HepG2 (cell line): ENCODE measurements around the gene PACS1. TPM values are rescaled to one million over a fixed set of nuclear protein-coding genes. Genes with fewer than 3 reads are reported as not detected.

ENCODE experiments used
- ATAC-seq: fragments of 200-7000 bp; cut with Tn5 transposase; 3 replicates; pipeline ENCODE4 v1.9.1; 2020; ENCODE audit warnings: mild to moderate bottlenecking, moderate library complexity
- BruUV-seq: library from RNA; stranded (reverse); fragments of 400-500 nt; replicated peaks from 2 replicates; lab custom pipeline; 2021; lab: Mats Ljungman, UMichigan
- CTCF ChIA-PET: fragments of 300-600 bp; formaldehyde crosslinking; extraction: SDS; loops from one replicate; lab custom pipeline; 2021; ENCODE audit warnings: low total read pairs, inconsistent platforms, low intra/inter-chr PET ratio; lab: Yijun Ruan, JAX
- POLR2A ChIA-PET: fragments of 350-600 bp; sonication (Branson Sonifier 250); formaldehyde crosslinking; loops from one replicate; lab custom pipeline; 2020; ENCODE audit warnings: antibody characterized with exemption, inconsistent platforms; lab: Yijun Ruan, JAX
- DNase-seq: peaks from one replicate; pipeline ENCODE4 v3.0.0-alpha.2; 2015; ENCODE audit warnings: low spot score
- FAIRE-seq: peaks from 3 replicates; lab custom pipeline; 2011; peaks lifted over from hg19 to GRCh38; lab: Jason Lieb, UNC
- H2AFZ ChIP-seq: one replicate; pipeline ENCODE4 v1.6.1; 2011; ENCODE audit warnings: low read length, inconsistent platforms
- H3K27ac ChIP-seq: fragments of 300-600 bp; 3 replicates; pipeline ENCODE4 v1.8.0; 2011; ENCODE audit warnings: mixed run types, mild to moderate bottlenecking, mixed read lengths, low read length, inconsistent platforms; ENCODE audit not compliant: insufficient read depth; ENCODE audit errors: extremely low read length
- H3K27me3 ChIP-seq, 2 experiments: fragments of 200-600 bp in 1 of 2; 2 replicates in 1 of 2; 3 replicates in 1 of 2; pipeline versions ENCODE4 v1.6.0 to v1.8.0; 2011; ENCODE audit warnings: low read length in 2 of 2, mild to moderate bottlenecking in 2 of 2, moderate library complexity in 2 of 2, inconsistent platforms in 1 of 2; ENCODE audit not compliant: insufficient read depth in 2 of 2, control insufficient read depth in 1 of 2
- H3K36me3 ChIP-seq, 2 experiments: fragments of 200-600 bp in 1 of 2; replicated peaks in 1 of 2; 2 replicates in 1 of 2; 3 replicates in 1 of 2; pipeline versions ENCODE4 v1.5.1 to v1.8.0; 2011; ENCODE audit warnings: low read length in 2 of 2, inconsistent platforms in 1 of 2; ENCODE audit not compliant: insufficient read depth in 2 of 2, control insufficient read depth in 1 of 2
- H3K4me1 ChIP-seq: 2 replicates; pipeline ENCODE4 v1.5.1; 2012; ENCODE audit warnings: low read length, inconsistent platforms; ENCODE audit not compliant: insufficient read depth
- H3K4me2 ChIP-seq: 2 replicates; pipeline ENCODE4 v1.6.0; 2011; ENCODE audit warnings: low read depth, low read length, inconsistent platforms
- H3K4me3 ChIP-seq, 3 experiments: fragments of 200-600 bp in 1 of 3; sonication (generic), shearing (Covaris generic) in 1 of 3; replicated peaks in 1 of 3; 2 replicates each; pipeline ENCODE4 v1.5.1; 2011 to 2016; ENCODE audit warnings: low read length in 3 of 3, inconsistent platforms in 2 of 3, low read depth in 2 of 3, mild to moderate bottlenecking in 2 of 3, control low read depth in 1 of 3, mixed read lengths in 1 of 3; ENCODE audit not compliant: insufficient read depth in 1 of 3
- H3K79me2 ChIP-seq: one replicate; pipeline ENCODE4 v1.6.1; 2011; ENCODE audit warnings: low read length, inconsistent platforms; ENCODE audit not compliant: insufficient read depth
- H3K9ac ChIP-seq: 2 replicates; pipeline ENCODE4 v1.6.0; 2011; ENCODE audit warnings: mild to moderate bottlenecking, low read depth, low read length, inconsistent platforms; ENCODE audit not compliant: insufficient read depth
- H3K9me3 ChIP-seq: 2 replicates; pipeline ENCODE4 v1.5.1; 2012; ENCODE audit warnings: mild to moderate bottlenecking, low read length
- H4K20me1 ChIP-seq: 2 replicates; pipeline ENCODE4 v1.6.0; 2011; ENCODE audit warnings: inconsistent platforms, mild to moderate bottlenecking, low read length, moderate library complexity; ENCODE audit not compliant: insufficient read depth
- ARNT ChIP-seq: fragments of 450-650 bp; IDR thresholded peaks from 2 replicates; pipeline ENCODE4 v1.6.1; 2017
- MAFK ChIP-seq, 2 experiments: IDR thresholded peaks in 1 of 2; conservative IDR thresholded peaks in 1 of 2; 2 replicates each; pipeline ENCODE4 v1.6.1; 2011; ENCODE audit warnings: improper control_type of control experiment in 2 of 2, low read length in 2 of 2
- MLLT10 ChIP-seq: sonication (generic); formaldehyde crosslinking; IDR thresholded peaks from 2 replicates; pipeline ENCODE4 v1.4.0; 2020; ENCODE audit warnings: missing genetic modification reagents
- NONO ChIP-seq, 2 experiments: fragments of 450-650 bp in 1 of 2; sonication (generic) in 1 of 2; formaldehyde crosslinking in 1 of 2; IDR thresholded peaks in 1 of 2; conservative IDR thresholded peaks in 1 of 2; 2 replicates each; pipeline versions ENCODE4 v1.6.1 to v1.8.0; 2017 to 2022; ENCODE audit warnings: mild to moderate bottlenecking in 1 of 2, missing genetic modification reagents in 1 of 2, moderate library complexity in 1 of 2
- NR1H2 ChIP-seq: sonication (generic); formaldehyde crosslinking; IDR thresholded peaks from 2 replicates; pipeline ENCODE4 v1.8.1; 2022; ENCODE audit warnings: low read depth, missing genetic modification reagents, borderline replicate concordance
- PHF8 ChIP-seq: sonication (generic); formaldehyde crosslinking; IDR thresholded peaks from 2 replicates; pipeline ENCODE4 v1.5.0; 2020; ENCODE audit warnings: missing genetic modification reagents
- SP1 ChIP-seq, 2 experiments: fragments of 450-650 bp in 1 of 2; sonication (generic) in 1 of 2; formaldehyde crosslinking in 1 of 2; IDR thresholded peaks; 2 replicates each; pipeline versions ENCODE4 v1.4.0 to v1.6.1; 2016 to 2020; ENCODE audit warnings: missing genetic modification reagents in 1 of 2
- ZNF124 ChIP-seq: sonication (generic); formaldehyde crosslinking; IDR thresholded peaks from 2 replicates; pipeline ENCODE4 v1.4.0; 2020; ENCODE audit warnings: missing genetic modification reagents
- ZNF17 ChIP-seq: sonication (generic); formaldehyde crosslinking; IDR thresholded peaks from 2 replicates; pipeline ENCODE4 v1.5.0; 2020; ENCODE audit warnings: mild to moderate bottlenecking, missing genetic modification reagents
- ZNF318 ChIP-seq: sonication (generic); formaldehyde crosslinking; IDR thresholded peaks from 2 replicates; pipeline ENCODE4 v1.4.0; 2020; ENCODE audit warnings: mild to moderate bottlenecking, missing genetic modification reagents
- WGBS: methylation state at CpG from one replicate; pipeline ENCODE4 v1.1.6; 2017; ENCODE audit warnings: low lambda C conversion rate; 5-methylcytosine and 5-hydroxymethylcytosine counted together
- in situ Hi-C: cut with HindIII; loops from 2 replicates; pipeline ENCODE4 v1.10.0; 2017; ENCODE audit warnings: low pct_unique_long_range_greater_than_20kb; ENCODE audit not compliant: extremely low pct_ligation_motif_present
- intact Hi-C: fragments of 100-400 bp; cut with micrococcal nuclease; formaldehyde crosslinking; loops from one replicate; pipeline ENCODE4 v1.10.0; 2022; ENCODE audit not compliant: unreplicated experiment
- polyA plus RNA-seq, 8 experiments: library from polyadenylated mRNA; depleted of rRNA in 3 of 8; stranded (reverse) in 7 of 8; unstranded in 1 of 8; fragments of >200 nt; fragmentation: Illumina TruSeq in 4 of 8; extraction: Trizol in 4 of 8; gene quantifications; 2 replicates each; pipeline versions ENCODE4 v1.2.1 to v1.2.3, GENCODE V29; 2011 to 2016; ENCODE audit warnings: low read depth in 4 of 8, missing spikeins in 1 of 8, mixed read lengths in 1 of 8; ENCODE audit not compliant: insufficient read depth in 1 of 8
- total RNA-seq, 5 experiments: library from RNA; depleted of rRNA; stranded (reverse); fragments of >200 nt; fragmentation: Illumina TruSeq; extraction: Trizol; gene quantifications; 2 replicates each; pipeline ENCODE4 v1.2.3, GENCODE V29; 2016; ENCODE audit warnings: low read depth in 1 of 5

The PACS1 gene
- total and polyA plus RNA-seq, 2 of the 13 experiments (the other 11 are each of a cell fraction or from before 2014, with no cell fraction given): 7.6 to 8.6 TPM

GRCh38 chr11:66230978-66231377, 160.9 kb downstream of the PACS1 start:
- Histone ChIP-seq H3K79me2 (no peaks in the 10 kb centered on the region), H3K4me1 (no peaks in the 10 kb centered on the region), H3K4me3 (no peak overlapping the region), H3K9me3 (no peaks in the 10 kb centered on the region), H3K9ac (no peak overlapping the region), H3K27me3 (no peaks in the 10 kb centered on the region), H4K20me1 (no peaks in the 10 kb centered on the region), H3K4me2 (no peak overlapping the region), H3K27ac (no peak overlapping the region), H2AFZ (no peak overlapping the region), H3K36me3 (peaks cover 4 to 19% of the 10 kb centered on the region in 2 experiments; a peak in 4 of 5 replicates)
- POLR2A ChIA-PET: no interaction called here
- FAIRE-seq (no peak), ATAC-seq (no peak), DNase-seq (no peak)
- TF ChIP-seq ZNF124 (CRISPR knock-in tag): no peak
- no peak for TF ChIP-seq ZNF17 (CRISPR knock-in tag)
- TF ChIP-seq MLLT10 (CRISPR knock-in tag): no peak
- no peak for TF ChIP-seq SP1 (IDR thresholded peaks at IDR 0.05)
- no peak for TF ChIP-seq SP1 (CRISPR knock-in tag; IDR thresholded peaks at IDR 0.05)
- CTCF ChIA-PET: no interaction called here
- WGBS: 97% methylated on average over 14 of the region's 14 CpGs
- BruUV-seq: no TSS peak
- intact Hi-C loops: no loop called here
- in situ Hi-C loops: no loop called here

- Histone ChIP-seq H3K9me3 (no peaks in the 10 kb centered on the region), H3K36me3 (peaks cover 4 to 19% of the 10 kb centered on the region in 2 experiments; a peak in 4 of 5 replicates), H3K9ac (no peak overlapping the region), H3K4me1 (no peaks in the 10 kb centered on the region), H3K79me2 (no peaks in the 10 kb centered on the region), H3K4me2 (no peak overlapping the region), H2AFZ (no peak overlapping the region), H3K27ac (no peak overlapping the region), H4K20me1 (no peaks in the 10 kb centered on the region), H3K27me3 (no peaks in the 10 kb centered on the region), H3K4me3 (no peak overlapping the region)
- WGBS: 96% methylated on average over 7 of the region's 7 CpGs
- no peak for FAIRE-seq
- no peak for TF ChIP-seq NONO (IDR thresholded peaks at IDR 0.05)
- no peak for TF ChIP-seq NONO (CRISPR knock-in tag; conservative IDR thresholded peaks at IDR 0.05)
- no peak for TF ChIP-seq ZNF318 (CRISPR knock-in tag)
- no peak for TF ChIP-seq MAFK (conservative IDR thresholded peaks at IDR 0.05 in 1 of 2, IDR thresholded peaks at IDR 0.05 in 1 of 2; ENCODE audit: low read length in 2 of 2)
- no peak for TF ChIP-seq ARNT
- TF ChIP-seq PHF8 (CRISPR knock-in tag): no peak
- TF ChIP-seq NR1H2 (CRISPR knock-in tag): no peak
- POLR2A ChIA-PET: no interaction called here
- intact Hi-C loops (no loop called here), in situ Hi-C loops (no loop called here)
- no peak for ATAC-seq
- CTCF ChIA-PET: no interaction called here
- DNase-seq: no peak
- BruUV-seq: no TSS peak
These were observed 161.5 kb downstream of the PACS1 start for GRCh38 chr11:66231561-66231960.
